ENCODE measurements around the gene SLC10A7.

The SLC10A7 gene

GRCh38 chr4:146494143-146494542, 27.6 kb downstream of the SLC10A7 start:
- DNase-seq (ENCODE audit: low read depth), result no peak

DNA sequence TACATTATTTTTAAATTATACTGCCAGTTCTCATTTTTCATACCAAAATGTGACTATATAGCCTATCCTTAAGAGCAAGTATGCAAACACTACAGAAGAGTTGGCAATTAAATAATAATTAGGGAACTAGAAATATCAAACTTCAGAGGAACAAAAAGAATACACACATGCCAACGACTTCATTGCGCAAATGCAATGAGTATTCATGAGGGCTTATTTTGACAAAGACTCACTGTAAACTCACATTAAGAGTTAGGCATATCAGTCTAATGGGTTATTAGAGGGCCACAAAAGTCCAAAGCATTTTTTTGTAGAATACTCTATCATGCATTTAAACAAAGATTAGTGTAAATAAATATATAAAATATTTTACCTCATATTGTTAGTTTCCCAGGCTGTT, 31.6 kb downstream of the SLC10A7 start:
- DNase-seq (ENCODE audit: low read depth), result no peak

- no peak for DNase-seq (ENCODE audit: low read depth)
Observed at GRCh38 chr4:146488495-146489174, 33.1 kb downstream of the SLC10A7 start.

DNA sequence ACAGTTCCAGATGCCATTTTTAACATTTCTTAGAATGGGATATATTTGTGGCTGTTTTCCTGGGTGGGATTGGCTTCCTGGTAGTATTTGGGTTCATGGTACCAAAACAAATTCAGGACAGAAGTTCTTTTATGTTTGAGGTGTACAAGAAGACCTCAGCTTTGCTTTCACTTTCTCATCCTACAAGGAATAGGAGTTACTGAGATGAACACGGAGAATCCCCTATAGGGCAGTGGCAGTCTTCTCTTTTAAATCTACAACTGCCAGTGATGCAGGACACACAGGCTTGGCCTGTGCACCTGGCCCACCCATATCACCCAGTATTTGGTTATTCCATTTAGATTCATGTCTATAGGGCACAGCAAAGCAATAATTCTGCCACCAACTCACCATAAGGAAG, 35.2 kb downstream of the SLC10A7 start:
- no peak for DNase-seq (ENCODE audit: low read depth)

DNA sequence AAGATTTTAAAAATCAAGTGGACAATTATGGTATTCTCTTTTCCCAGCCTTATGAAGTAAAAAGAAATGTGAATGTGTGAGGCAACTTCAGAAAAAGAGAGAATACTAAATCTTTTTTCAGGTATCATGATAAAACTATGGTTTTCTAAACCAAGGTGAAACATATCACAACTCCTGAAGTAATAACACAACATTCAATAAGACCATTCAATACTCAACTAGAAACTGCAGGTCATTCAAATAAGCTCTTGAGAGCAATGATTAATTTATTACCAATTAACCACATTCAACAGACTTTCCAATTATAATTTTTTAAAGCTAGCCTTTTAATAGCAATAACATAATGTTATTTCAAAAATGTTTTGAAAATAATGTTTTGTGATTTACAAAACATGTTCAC, 35.8 kb downstream of the SLC10A7 start:
- DNase-seq (ENCODE audit: low read depth), result no peak

- DNase-seq (ENCODE audit: low read depth), result no peak
Observed at GRCh38 chr4:146482788-146483187, 39.0 kb downstream of the SLC10A7 start.

- DNase-seq (ENCODE audit: low read depth), result no peak
Observed at GRCh38 chr4:146481246-146481645, 40.5 kb downstream of the SLC10A7 start.

DNA sequence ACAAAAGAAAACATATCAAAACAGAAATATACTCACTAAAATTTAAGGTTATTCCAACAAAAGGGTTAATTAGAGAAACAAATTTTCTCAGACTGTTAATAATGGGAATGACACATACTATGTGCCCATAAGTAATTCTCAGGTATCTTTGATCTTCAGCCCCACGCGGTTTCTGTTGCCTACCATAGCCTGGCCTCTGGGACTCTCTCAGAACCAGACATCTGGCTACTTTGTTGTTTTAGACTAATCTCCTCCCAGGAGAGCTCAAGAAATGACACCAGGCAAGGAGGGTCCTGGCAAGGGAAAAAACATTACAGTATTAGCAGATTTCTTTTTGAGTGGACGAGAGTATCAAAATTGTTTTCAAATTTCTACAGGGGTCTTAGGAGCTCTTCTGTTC, 43.7 kb downstream of the SLC10A7 start:
- no peak for DNase-seq (ENCODE audit: low read depth)

GRCh38 chr4:146477054-146477453, 44.7 kb downstream of the SLC10A7 start:
- DNase-seq (ENCODE audit: low read depth), result no peak

GRCh38 chr4:146472404-146472803, 49.3 kb downstream of the SLC10A7 start:
- DNase-seq (ENCODE audit: low read depth), result no peak

DNA sequence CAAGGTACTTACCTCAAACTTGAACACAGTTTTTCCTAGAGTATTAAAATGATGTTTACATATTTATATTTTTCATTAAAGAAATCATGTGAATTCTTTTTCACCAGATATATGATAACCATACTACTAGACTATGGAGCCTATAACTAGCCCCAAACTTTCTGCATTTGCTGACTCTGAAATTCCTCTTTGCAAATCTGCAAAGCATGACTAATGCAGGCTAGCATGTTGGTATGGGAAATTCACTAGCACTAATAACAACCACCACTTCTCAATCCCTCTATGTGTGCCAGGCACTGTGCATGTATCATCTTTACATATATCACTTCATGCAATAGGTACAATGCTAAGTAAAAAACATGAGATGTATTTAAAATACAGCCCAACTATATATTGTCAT, 51.1 kb downstream of the SLC10A7 start:
- no peak for DNase-seq (ENCODE audit: low read depth)

DNA sequence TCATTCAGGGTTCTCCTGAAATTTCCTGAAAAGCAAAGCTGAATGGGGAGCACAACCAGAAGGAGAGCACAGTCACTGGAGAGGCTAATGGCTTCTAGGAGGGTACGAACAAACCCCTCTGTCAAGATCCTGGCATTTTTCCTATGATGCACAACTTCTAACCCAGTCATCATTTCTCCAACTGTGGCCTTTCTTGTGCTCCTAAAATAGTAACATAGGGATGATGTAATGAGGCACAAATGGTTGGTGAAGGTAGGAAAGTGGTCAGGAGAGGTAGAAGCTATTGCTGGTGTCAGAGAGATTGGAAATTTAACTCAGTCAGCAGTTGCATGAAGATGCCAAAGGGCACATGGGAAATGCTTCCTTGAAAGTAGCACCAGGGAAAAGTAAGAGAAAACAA, 52.7 kb downstream of the SLC10A7 start:
- DNase-seq (ENCODE audit: low read depth), result no peak

GRCh38 chr4:146465628-146466027, 56.1 kb downstream of the SLC10A7 start:
- DNase-seq (ENCODE audit: low read depth), result no peak

- no peak for DNase-seq (ENCODE audit: low read depth)
Observed at GRCh38 chr4:146462251-146462650, 59.5 kb downstream of the SLC10A7 start.

- DNase-seq (ENCODE audit: low read depth), result no peak
Observed at GRCh38 chr4:146458594-146458993, 63.1 kb downstream of the SLC10A7 start.

- DNase-seq (ENCODE audit: low read depth), result no peak
Observed at GRCh38 chr4:146456681-146457080, 65.1 kb downstream of the SLC10A7 start.

DNA sequence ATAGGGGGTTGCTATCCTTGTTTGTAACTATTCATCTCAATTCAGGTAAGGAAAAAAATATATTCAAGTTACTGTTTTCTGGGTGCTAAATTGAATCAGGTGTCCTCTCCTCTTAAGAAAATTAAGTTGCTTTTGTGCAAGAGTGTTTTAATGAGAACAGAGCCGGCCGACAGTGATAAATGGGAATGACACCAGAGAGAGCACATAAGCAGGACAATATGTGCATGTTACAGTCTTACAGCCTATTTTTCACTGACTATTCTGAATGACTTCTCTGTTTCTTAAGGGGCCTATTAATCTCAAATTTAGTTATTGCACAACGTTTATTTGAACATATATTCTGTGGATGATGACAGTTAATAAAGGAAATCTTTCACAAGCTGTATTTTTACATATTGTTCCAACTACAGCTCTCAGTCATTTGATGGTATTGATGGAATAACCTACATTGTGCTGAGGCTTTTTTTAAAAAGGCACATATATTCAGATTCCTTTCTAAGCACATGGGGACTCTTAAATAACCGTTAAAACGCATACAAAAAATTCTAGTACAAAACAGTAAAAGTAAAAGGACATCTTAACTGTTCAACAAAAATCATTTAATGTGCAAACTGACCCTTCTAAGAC, 68.4 kb downstream of the SLC10A7 start:
- no peak for DNase-seq (ENCODE audit: low read depth)

DNA sequence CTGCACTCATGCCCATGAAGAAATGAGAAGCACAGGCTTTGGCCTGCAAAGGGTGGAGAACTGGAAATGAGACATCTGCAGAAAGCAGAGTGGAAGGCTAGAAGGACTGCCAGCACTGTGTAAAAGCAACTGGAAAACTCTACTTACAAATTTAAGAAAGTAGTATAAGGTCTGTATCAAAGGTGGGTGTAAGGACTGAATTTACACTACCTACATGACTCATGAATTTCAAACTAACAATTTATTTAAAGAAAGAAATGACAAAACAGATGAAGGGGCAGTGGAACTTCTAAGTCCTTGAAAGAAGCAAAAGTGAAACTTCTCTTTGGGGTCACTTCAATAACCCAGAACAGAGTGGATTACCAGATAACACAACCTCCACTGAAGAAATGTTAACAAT, 71.2 kb downstream of the SLC10A7 start:
- no peak for DNase-seq (ENCODE audit: low read depth)

DNA sequence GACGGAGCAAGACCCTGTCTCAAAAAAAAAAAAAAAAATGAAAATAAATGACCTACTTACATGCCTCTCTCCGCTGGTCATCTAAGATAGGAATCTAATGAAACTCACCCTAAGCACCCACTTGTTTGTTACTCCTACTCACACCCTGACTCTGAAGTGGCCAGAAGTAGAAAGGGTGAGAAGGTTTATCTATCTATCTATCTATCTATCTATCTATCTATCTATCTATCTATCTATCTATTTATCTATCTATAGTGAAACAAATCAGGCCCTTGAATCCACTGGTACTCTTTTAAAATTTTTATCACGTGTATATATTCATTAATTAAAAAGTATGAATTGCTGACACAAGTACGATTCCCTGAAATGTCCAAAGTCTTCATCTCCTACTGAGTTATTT, 75.2 kb downstream of the SLC10A7 start:
- no peak for DNase-seq (ENCODE audit: low read depth)

- DNase-seq (ENCODE audit: low read depth), result no peak
Observed at GRCh38 chr4:146445198-146446150, 76.3 kb downstream of the SLC10A7 start.

DNA sequence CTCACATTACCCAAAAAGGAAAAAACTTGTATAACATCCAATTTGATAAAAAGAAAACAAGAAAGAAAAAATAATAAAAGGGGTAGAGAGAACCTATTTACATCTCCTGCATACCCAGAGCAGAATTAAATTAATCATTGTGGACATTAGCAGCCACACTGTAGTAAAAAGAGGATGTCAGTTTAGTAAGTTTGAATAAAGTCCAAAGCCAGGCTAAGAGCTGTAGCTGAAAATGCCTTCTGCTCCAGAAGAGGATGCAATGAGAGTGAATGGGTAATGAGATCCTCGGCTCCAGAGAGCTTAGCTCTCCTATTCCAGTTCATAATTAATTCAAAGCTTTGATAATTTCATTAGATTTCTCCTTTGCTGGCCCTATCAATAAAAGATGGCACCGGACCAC, 78.2 kb downstream of the SLC10A7 start:
- no peak for DNase-seq (ENCODE audit: low read depth)

GRCh38 chr4:146442801-146443200, 78.9 kb downstream of the SLC10A7 start:
- DNase-seq (ENCODE audit: low read depth), result no peak

DNA sequence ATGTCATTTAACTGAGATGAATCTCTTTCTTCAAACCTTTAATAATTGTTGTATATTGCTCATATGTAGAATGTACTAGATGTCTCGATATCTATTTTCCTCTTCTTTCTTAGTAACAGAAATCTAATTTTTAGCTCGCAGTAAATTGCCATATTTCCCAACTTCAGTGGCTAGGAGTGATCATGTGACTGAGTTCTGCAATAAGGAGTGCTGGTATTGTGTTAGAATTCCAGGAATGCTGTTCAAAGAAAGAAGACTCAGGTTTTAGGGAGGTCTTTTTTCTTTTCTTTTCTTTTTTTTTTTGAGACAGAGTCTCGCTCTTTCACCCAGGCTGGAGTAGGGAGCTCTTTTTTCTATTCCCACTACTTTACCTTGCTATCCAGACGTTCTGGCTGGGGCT, 81.7 kb downstream of the SLC10A7 start:
- DNase-seq (ENCODE audit: low read depth), result no peak

All from activated T-cell treated with anti-CD3 and anti-CD28 coated beads for 1 hour (primary cell).